ENCODE measurements around the gene CCNF. TPM values are rescaled to one million over a fixed set of nuclear protein-coding genes. Genes with fewer than 3 reads are reported as not detected.
A peak's percentile ranks its signal among the peaks of the same experiment; 100 is the strongest.

Gene CCNF
- total RNA-seq, 1 experiment from 2014 or later: 60.8 TPM

- Histone ChIP-seq H3K9me3 (ENCODE audit: control insufficient read depth in 1 of 2, insufficient read depth in 1 of 2, low read depth in 1 of 2, low read length in 2 of 2) (no peaks in the 10 kb centered on the region), H3K9me2 (ENCODE audit: insufficient read depth) (no peaks in the 10 kb centered on the region), H3K4me1 (ENCODE audit: control insufficient read depth in 1 of 2, insufficient read depth in 2 of 2, low read length in 2 of 2) (peaks cover 6 to 34% of the 10 kb centered on the region in 2 experiments; a peak in 3 of 4 replicates), H2AFZ (ENCODE audit: low read depth, low read length, poor library complexity, severe bottlenecking) (no peak overlapping the region), H3K4me3 (replicated peaks in 1 of 2; ENCODE audit: low read depth in 1 of 2, low read length in 2 of 2) (peak overlapping the region; percentile 64 to 75), H4K20me1 (ENCODE audit: insufficient read depth) (no peaks in the 10 kb centered on the region), H3K79me2 (ENCODE audit: insufficient read depth, low read length) (peaks cover 7% of the 10 kb centered on the region; the same call in 1 of the 2 replicates), H3K4me2 (ENCODE audit: low read length) (peak overlapping the region; percentile 95), H3K9ac (ENCODE audit: low read length) (peak overlapping the region; percentile 70), H3K27me3 (ENCODE audit: insufficient read depth, low read length) (no peaks in the 10 kb centered on the region), H3K36me3 (ENCODE audit: control insufficient read depth in 1 of 2, insufficient read depth in 2 of 2, low read length in 2 of 2) (peaks cover 9 to 18% of the 10 kb centered on the region in 2 experiments; a peak in 3 of 4 replicates), H3K27ac (ENCODE audit: low read depth, low read length) (peak overlapping the region; percentile 66)
- no peak for TF ChIP-seq CEBPB (IDR thresholded peaks at IDR 0.05; ENCODE audit: low read depth)
- TF ChIP-seq, protein P1, sequence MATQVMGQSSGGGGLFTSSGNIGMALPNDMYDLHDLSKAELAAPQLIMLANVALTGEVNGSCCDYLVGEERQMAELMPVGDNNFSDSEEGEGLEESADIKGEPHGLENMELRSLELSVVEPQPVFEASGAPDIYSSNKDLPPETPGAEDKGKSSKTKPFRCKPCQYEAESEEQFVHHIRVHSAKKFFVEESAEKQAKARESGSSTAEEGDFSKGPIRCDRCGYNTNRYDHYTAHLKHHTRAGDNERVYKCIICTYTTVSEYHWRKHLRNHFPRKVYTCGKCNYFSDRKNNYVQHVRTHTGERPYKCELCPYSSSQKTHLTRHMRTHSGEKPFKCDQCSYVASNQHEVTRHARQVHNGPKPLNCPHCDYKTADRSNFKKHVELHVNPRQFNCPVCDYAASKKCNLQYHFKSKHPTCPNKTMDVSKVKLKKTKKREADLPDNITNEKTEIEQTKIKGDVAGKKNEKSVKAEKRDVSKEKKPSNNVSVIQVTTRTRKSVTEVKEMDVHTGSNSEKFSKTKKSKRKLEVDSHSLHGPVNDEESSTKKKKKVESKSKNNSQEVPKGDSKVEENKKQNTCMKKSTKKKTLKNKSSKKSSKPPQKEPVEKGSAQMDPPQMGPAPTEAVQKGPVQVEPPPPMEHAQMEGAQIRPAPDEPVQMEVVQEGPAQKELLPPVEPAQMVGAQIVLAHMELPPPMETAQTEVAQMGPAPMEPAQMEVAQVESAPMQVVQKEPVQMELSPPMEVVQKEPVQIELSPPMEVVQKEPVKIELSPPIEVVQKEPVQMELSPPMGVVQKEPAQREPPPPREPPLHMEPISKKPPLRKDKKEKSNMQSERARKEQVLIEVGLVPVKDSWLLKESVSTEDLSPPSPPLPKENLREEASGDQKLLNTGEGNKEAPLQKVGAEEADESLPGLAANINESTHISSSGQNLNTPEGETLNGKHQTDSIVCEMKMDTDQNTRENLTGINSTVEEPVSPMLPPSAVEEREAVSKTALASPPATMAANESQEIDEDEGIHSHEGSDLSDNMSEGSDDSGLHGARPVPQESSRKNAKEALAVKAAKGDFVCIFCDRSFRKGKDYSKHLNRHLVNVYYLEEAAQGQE (IDR thresholded peaks at IDR 0.05; ENCODE audit: low read depth): no peak
- TF ChIP-seq FOSL1 (IDR thresholded peaks at IDR 0.05; ENCODE audit: low read depth): no peak
- TF ChIP-seq MAX (IDR thresholded peaks at IDR 0.05): no peak
- no peak; the same call in 1 of the 2 replicates for TF ChIP-seq POLR2AphosphoS5 (IDR thresholded peaks at IDR 0.05; ENCODE audit: low read depth, low read length)
- TF ChIP-seq JUND (IDR thresholded peaks at IDR 0.05): no peak
- TF ChIP-seq, protein P2, sequence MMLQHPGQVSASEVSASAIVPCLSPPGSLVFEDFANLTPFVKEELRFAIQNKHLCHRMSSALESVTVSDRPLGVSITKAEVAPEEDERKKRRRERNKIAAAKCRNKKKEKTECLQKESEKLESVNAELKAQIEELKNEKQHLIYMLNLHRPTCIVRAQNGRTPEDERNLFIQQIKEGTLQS (IDR thresholded peaks at IDR 0.05): no peak
- no peak for DNase-seq (ENCODE audit: low read depth, low spot score)
- ATAC-seq: no peak
- BruUV-seq (replicated peaks): no TSS peak
- ChIA-PET CTCF (interaction anchor here (0.7 to 1.3 kb wide), 2 partner anchors 14 to 265 kb away, joined by 4 read pairs; partner anchors contain the start of gene TBC1D24), POLR2A (interaction anchor here (1.3 to 2.0 kb wide), 2 partner anchors 9 to 14 kb away, joined by 8 to 9 read pairs; partner anchors contain the start of gene TBC1D24), RAD21 (ENCODE audit: low non-redundant PET in 1 of 2, low total read pairs in 2 of 2, uncharacterized antibody in 2 of 2, unreplicated experiment in 2 of 2) (no interaction called here)
- intact Hi-C loops (cut with micrococcal nuclease): loop anchor here (5.0 kb wide), 1 partner anchor 33 kb away; the partner anchor contains the start of gene CCNF
Measured at GRCh38 chr16:2460391-2460713, 31.1 kb downstream of the CCNF start.
